MCF 10A (cell line): ENCODE data around the gene NTM. TPM values are rescaled to one million over a fixed set of nuclear protein-coding genes. Genes with fewer than 3 reads are reported as not detected.

Experiments
- BruUV-seq: library from RNA; stranded (reverse); fragments of 400-500 nt; replicated peaks from 2 replicates; lab custom pipeline; 2021; lab: Mats Ljungman, UMichigan
- CTCF ChIA-PET: fragments of 300-600 bp; sonication (Branson Sonifier 250); formaldehyde crosslinking; extraction: SDS; loops from one replicate; lab custom pipeline; 2021; ENCODE audit warnings: antibody characterized with exemption, inconsistent platforms; lab: Yijun Ruan, JAX
- POLR2A ChIA-PET: fragments of 300-600, 350-650 bp; sonication (Branson Sonifier 250); formaldehyde crosslinking; extraction: SDS; loops from one replicate; lab custom pipeline; 2020; ENCODE audit warnings: antibody characterized with exemption, inconsistent platforms; lab: Yijun Ruan, JAX
- DNase-seq: peaks from one replicate; pipeline ENCODE4 v3.0.0-alpha.2; 2018; ENCODE audit not compliant: unreplicated experiment
- H3K27ac Mint-ChIP-seq: one replicate; pipeline ENCODE4 v1.8.0; 2022; ENCODE audit warnings: mild to moderate bottlenecking, low read depth, mixed read lengths; ENCODE audit not compliant: unreplicated experiment
- H3K27me3 Mint-ChIP-seq: one replicate; pipeline ENCODE4 v1.8.0; 2022; ENCODE audit warnings: mixed read lengths; ENCODE audit not compliant: insufficient read depth, unreplicated experiment
- H3K36me3 Mint-ChIP-seq: one replicate; pipeline ENCODE4 v1.8.0; 2022; ENCODE audit warnings: mild to moderate bottlenecking, moderate library complexity, mixed read lengths; ENCODE audit not compliant: insufficient read depth, unreplicated experiment
- H3K4me1 Mint-ChIP-seq: one replicate; pipeline ENCODE4 v1.8.0; 2022; ENCODE audit warnings: mixed read lengths; ENCODE audit not compliant: insufficient read depth, unreplicated experiment
- H3K4me3 Mint-ChIP-seq: one replicate; pipeline ENCODE4 v1.8.0; 2022; ENCODE audit warnings: mild to moderate bottlenecking, moderate library complexity, mixed read lengths; ENCODE audit not compliant: unreplicated experiment
- H3K9me3 Mint-ChIP-seq: one replicate; pipeline ENCODE4 v1.8.0; 2022; ENCODE audit warnings: mixed read lengths; ENCODE audit not compliant: unreplicated experiment
- CTCF ChIP-seq: fragments of 200-600 bp; IDR thresholded peaks from one replicate; pipeline ENCODE4 v1.8.0; 2022; ENCODE audit warnings: antibody characterized with exemption, mild to moderate bottlenecking; ENCODE audit not compliant: unreplicated experiment
- intact Hi-C: fragments of 100-400 bp; cut with micrococcal nuclease; formaldehyde crosslinking; loops from 2 replicates; pipeline ENCODE4 v1.14.1; 2022
- total RNA-seq: library from RNA; stranded (reverse); gene quantifications from 2 replicates; pipeline ENCODE4 v1.2.3, GENCODE V29; 2022

NTM gene
- total RNA-seq, 1 experiment from 2014 or later = not detected

- Mint-ChIP-seq H3K4me3 (no peak overlapping the region), H3K27ac (no peak overlapping the region), H3K36me3 (no peaks in the 10 kb centered on the region), H3K27me3 (no peaks in the 10 kb centered on the region), H3K9me3 (peaks cover 44% of the 10 kb centered on the region), H3K4me1 (no peaks in the 10 kb centered on the region)
- no peak for TF ChIP-seq CTCF
- POLR2A ChIA-PET = no interaction called here
- intact Hi-C loops = no loop called here
- CTCF ChIA-PET = no interaction called here
- DNase-seq = no peak
- no TSS peak for BruUV-seq
Observed at GRCh38 chr11:132289590-132290256, 919.3 kb downstream of the NTM start.

DNA sequence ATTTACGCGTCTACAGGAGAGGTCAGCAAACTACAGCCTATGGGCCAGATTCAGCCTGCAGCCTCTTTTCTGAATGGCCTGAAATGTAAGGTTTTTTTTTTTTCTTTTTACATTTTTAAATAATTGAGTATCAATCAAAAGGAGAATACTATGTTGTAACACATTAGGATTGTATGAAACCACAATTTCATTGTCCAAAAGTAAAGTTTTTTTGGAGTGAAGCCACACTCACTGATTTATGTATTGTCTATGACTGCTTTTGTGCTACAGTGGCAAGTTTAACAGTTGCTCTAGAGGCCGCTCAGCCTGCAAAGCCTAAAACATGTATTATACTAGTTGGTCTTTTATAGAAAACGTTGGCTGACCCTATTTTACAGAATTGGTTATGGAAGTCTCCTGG lies 923.2 kb downstream of the NTM start:
- Mint-ChIP-seq H3K4me3 (no peak overlapping the region), H3K4me1 (no peaks in the 10 kb centered on the region), H3K9me3 (peaks cover 54% of the 10 kb centered on the region), H3K27me3 (no peaks in the 10 kb centered on the region), H3K36me3 (peaks cover 5% of the 10 kb centered on the region), H3K27ac (no peak overlapping the region)
- intact Hi-C loops = no loop called here
- DNase-seq = no peak
- no peak for TF ChIP-seq CTCF
- ChIA-PET CTCF (no interaction called here), POLR2A (no interaction called here)
- BruUV-seq = no TSS peak

DNA sequence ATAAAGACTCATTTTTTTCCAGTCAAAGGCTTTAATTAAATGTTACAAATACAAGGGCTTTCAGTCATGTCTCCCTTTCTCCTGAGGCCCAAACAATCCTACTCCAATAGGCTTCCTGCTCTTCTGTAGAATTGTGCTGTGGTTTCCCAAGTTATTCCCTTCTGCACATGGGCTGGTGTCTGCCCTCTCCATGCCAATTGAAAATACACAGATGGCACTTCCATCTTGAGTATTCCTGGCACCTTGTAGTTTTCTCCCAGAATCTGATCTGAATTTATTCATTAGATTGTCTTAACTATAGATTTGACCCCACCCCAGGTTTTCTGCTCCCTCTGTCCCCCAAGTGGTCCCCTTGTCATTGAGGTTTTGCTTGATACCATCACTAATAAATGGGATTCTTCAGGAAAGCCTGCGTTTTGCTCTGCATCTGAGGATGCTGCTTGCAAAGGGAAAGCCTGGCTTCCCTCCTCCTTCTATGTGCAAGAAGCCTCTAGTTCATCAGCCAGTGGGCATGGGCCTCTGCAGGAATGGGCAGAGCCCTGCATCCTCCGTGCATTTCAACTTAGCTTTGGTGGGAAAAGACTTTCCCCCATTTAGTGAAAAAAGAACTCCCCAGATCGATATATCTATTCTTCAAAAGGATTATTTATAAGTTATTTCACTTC lies 926.7 kb downstream of the NTM start:
- Mint-ChIP-seq H3K36me3 (peaks cover 5% of the 10 kb centered on the region), H3K4me1 (no peaks in the 10 kb centered on the region), H3K27me3 (no peaks in the 10 kb centered on the region), H3K9me3 (peaks cover 47% of the 10 kb centered on the region), H3K27ac (no peak overlapping the region), H3K4me3 (no peak overlapping the region)
- DNase-seq = no peak
- ChIA-PET CTCF (no interaction called here), POLR2A (interaction anchor here (0.6 kb wide), 1 partner anchor 39 kb away, joined by 3 read pairs; no protein-coding TSS in a partner anchor)
- intact Hi-C loops = no loop called here
- TF ChIP-seq CTCF = no peak
- no TSS peak for BruUV-seq

DNA sequence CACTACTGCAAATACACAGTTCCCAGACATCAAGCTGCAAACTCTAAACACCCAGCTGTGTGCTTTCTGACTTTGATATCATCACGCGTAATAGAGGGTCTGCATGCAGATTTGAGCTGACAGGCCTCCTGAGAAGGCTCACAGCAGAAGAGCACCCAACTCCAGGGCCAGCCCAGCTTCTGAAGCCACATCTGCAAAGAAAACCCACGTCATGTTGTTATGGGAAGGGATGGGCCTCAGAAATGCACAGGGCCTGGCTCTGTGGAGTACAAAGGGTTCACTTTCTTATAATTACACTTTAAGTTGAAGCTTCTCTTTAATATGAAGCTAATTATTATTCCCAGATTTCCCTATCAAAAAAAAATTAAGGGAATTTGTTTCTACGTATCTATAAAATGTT lies 927.9 kb downstream of the NTM start:
- Mint-ChIP-seq H3K4me1 (no peaks in the 10 kb centered on the region), H3K27ac (no peak overlapping the region), H3K4me3 (no peak overlapping the region), H3K27me3 (no peaks in the 10 kb centered on the region), H3K36me3 (peaks cover 5% of the 10 kb centered on the region), H3K9me3 (peaks cover 38% of the 10 kb centered on the region)
- intact Hi-C loops = no loop called here
- POLR2A ChIA-PET = no interaction called here
- no peak for DNase-seq
- no TSS peak for BruUV-seq
- no peak for TF ChIP-seq CTCF
- CTCF ChIA-PET = interaction anchor here (0.7 kb wide), 1 partner anchor 36 kb away, joined by 4 read pairs; no protein-coding TSS in a partner anchor
